ENCODE measurements around the gene DNAH1. TPM values are rescaled to one million over a fixed set of nuclear protein-coding genes. Genes with fewer than 3 reads are reported as not detected.

Gene DNAH1
- total and polyA plus RNA-seq, 2 donors (not counting 1 experiment from before 2014, with no cell fraction given): 47.2 to 59.2 TPM

DNA sequence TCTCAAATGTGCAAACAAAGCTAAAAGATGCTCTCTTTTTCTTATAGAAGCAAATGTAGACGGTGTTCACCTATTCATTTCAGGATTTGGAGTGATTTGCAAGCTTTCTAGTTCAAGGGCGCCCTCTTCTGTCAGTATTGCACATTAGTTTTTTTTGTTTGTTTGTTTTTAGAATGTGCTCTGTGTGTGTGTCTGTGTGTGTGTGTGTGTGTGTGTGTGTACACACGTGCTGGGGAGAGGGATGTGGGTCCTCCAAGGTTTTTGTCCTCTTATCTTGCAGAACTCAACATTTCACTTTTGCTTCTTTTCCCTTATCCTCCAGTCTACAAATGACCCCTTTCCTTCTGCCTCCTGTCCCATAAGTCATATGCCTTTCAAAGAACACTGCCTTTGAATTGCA is 23.5 kb downstream of the DNAH1 start:
- CTCF ChIA-PET: interaction anchor here (0.6 to 9.5 kb wide), 50 partner anchors 8 to 344 kb away, joined by 3 to 352 read pairs (median 4); partner anchors contain the start of genes GLYCTK, RPL29, SEMA3G and TLR9
- peak; percentile 83 for DNase-seq
- H2AFZ ChIP-seq (ENCODE audit: insufficient read depth, low read depth, low read length, poor library complexity, severe bottlenecking): no peak overlapping the region

More for the DNA sequence above, 23.5 kb downstream of the DNAH1 start:
- Histone ChIP-seq H3K79me2 (ENCODE audit: control insufficient read depth, insufficient read depth, low read length) (peaks cover 13% of the 10 kb centered on the region), H3K27ac (ENCODE audit: low read length in 2 of 2) (no peak overlapping the region), H3K9me3 (ENCODE audit: control extremely low read depth in 1 of 3, control insufficient read depth in 2 of 3, insufficient read depth in 1 of 3, low read length in 2 of 3) (no peaks in the 10 kb centered on the region), H3K27me3 (replicated peaks in 1 of 4; ENCODE audit: control extremely low read depth in 1 of 4, control insufficient read depth in 3 of 4, insufficient read depth in 4 of 4, low read length in 3 of 4) (no peaks in the 10 kb centered on the region), H3K4me1 (ENCODE audit: control insufficient read depth in 2 of 2, insufficient read depth in 2 of 2, low read length in 2 of 2) (no peaks in the 10 kb centered on the region), H3K4me2 (replicated peaks; ENCODE audit: low read depth, low read length, poor library complexity, severe bottlenecking) (no peak overlapping the region), H3K9ac (ENCODE audit: low read length) (no peak overlapping the region), H3K36me3 (replicated peaks in 1 of 2; ENCODE audit: control extremely low read depth in 1 of 2, control insufficient read depth in 1 of 2, extremely low read depth in 1 of 2, insufficient read depth in 2 of 2, low read length in 1 of 2) (peaks cover 3 to 4% of the 10 kb centered on the region in 2 experiments), H3K4me3 (ENCODE audit: control extremely low read depth in 1 of 5, extremely low read depth in 1 of 5, insufficient read depth in 1 of 5, low read depth in 2 of 5, low read length in 4 of 5) (no peak overlapping the region), H4K20me1 (ENCODE audit: control insufficient read depth, insufficient read depth, low read length, poor library complexity, severe bottlenecking) (no peaks in the 10 kb centered on the region)
- Mint-ChIP-seq H3K4me3 (no peak overlapping the region), H3K4me1 (peaks cover 3% of the 10 kb centered on the region), H3K27ac (peak overlapping the region; percentile 61), H3K27me3 (no peaks in the 10 kb centered on the region), H3K9me3 (ENCODE audit: insufficient read depth) (no peaks in the 10 kb centered on the region)
- peak; percentile 68 for ATAC-seq (ENCODE audit: low read depth)
- no CpG with 5 or more reads among the region's 3 CpGs for WGBS (ENCODE audit: insufficient coverage)
- POLR2A ChIA-PET: interaction anchor here (0.7 to 1.8 kb wide), 5 partner anchors 39 to 114 kb away, joined by 3 to 5 read pairs (median 5); partner anchors contain the start of gene TLR9
- intact Hi-C loops (cut with micrococcal nuclease): loop anchor here (1.0 to 2.0 kb wide), 7 partner anchors 26 to 339 kb away; partner anchors contain the start of gene GLYCTK
- TF ChIP-seq CTCF (IDR thresholded peaks at IDR 0.05) (peak; percentile 86), EZH2 (IDR thresholded peaks at IDR 0.05; ENCODE audit: borderline replicate concordance, insufficient read depth, low read depth, low read length, poor library complexity, severe bottlenecking) (no peak)
